Hematopoietic multipotent progenitor cell treated with erythropoietin and hydrocortisone succinate and interleukin-3 and kit ligand, for 15 days (in vitro differentiated cells): ENCODE measurements around the gene C12orf60.

Experiments used
- DNase-seq: peaks from one replicate; pipeline ENCODE4 v3.0.0-alpha.2; 2015; ENCODE audit warnings: low spot score

Gene C12orf60

DNA sequence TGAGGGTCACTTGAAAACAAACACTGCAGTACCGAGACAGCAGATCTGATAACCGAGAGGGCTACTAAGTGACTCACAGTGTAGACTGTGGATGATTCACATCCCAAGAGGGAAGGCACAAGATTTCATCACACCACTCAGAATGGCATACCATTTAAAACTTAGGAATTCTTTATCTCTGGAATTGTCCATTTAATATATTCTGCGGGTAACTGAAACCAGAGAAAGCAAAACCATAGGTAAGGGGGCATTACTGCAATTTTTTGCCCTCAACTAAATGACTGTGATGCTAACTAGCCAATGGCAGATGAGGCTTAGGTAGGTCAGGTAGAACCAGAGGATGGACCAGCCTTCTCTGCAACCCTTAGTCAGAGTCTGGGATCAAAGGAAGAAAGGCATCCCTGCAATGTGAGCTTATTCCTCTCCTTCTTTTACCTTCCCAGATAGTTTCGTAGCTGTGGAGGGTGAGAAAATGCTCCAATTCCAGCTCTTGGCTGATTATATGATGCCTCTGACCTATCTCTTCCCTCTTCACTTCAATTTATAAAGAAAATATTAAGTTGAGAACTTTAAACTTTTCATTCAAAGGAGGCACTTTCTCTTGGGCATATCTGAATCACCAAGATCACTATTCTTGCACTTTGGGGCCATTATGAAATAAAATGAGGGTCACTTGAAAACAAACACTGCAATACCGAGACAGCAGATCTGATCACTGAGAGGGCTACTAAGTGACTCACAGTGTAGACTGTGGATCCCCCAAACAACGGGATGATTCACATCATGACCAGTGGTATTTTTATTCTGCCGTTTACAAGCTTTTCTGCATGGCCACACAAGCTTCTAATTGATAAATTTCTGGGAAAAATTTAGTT lies 33.1 kb downstream of the C12orf60 start:
- peak; percentile 56 for DNase-seq

DNA sequence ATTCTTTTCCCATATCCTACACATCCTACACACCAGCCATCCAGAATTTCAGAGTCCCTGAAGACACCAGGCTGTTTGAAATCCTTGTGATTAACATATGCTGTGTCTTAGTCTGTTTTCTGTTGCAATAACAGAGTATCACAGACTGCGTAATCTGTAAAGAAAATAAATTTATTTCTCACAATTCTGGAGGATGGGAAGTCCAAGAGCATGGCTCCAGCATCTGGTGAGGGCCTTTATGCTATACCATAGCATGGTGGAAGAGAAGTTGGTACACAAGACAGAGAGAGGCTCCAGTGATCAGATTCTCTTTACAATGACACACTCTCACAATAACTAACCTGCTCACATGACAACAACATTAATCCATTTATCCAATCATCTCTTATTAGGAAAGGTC lies 35.8 kb downstream of the C12orf60 start:
- DNase-seq = no peak

DNA sequence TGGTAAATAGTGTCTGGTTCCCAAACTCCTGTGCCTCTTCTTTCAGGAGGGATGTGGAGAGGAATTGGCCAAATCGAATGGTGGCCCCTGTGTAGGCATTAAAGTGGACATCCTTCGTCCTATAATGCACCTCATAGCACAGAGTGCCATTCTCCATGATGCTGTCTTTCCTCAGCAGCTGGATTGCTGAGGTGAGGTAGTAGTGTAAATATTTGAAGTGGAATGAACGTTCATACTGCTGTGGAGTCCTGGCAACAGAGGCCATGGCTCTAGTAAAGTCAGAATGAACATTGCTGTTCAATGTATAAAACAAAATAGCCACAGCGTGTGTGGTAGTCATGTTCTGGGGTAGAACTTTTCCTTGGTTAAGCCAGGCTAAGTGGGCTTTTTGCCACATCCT lies 37.1 kb downstream of the C12orf60 start:
- no peak for DNase-seq

DNA sequence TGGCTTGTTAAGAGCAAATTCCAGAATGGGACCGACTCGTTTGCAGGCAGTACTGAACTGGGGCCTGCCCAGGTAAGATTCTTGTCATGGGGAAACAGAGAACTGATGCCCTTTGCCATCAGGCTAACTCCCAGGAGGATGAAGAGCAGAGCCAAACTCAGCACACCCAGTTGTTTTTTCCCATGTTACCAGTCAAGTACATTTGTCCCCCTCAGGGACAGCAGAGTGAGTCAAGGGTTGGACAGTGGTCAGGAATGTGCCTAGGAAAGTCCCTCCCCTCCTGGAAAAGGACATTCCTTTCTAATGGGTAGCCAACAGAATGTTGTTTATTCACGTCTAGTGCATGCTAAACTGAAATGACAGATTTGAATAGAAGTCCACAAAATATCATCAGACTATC lies 38.3 kb downstream of the C12orf60 start:
- peak; percentile 32 for DNase-seq

DNA sequence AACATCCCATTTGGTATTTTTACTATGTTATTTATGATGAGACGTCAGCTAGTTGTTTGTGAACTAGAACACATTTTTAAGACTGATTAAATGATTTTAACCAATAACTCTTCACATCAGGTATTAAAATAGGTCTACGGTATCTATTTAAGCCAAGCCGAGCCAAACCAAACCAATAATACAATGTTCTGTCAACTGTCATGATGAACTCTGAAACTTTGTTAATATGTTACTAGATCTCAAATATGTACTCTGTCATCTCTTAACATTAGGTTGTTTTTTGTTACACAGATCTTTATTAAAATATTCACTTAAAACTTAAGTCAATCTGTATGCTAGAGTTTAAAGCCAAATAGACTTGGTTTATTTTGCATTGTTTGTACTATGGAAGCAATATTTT lies 38.8 kb downstream of the C12orf60 start:
- peak; percentile 32 for DNase-seq

DNA sequence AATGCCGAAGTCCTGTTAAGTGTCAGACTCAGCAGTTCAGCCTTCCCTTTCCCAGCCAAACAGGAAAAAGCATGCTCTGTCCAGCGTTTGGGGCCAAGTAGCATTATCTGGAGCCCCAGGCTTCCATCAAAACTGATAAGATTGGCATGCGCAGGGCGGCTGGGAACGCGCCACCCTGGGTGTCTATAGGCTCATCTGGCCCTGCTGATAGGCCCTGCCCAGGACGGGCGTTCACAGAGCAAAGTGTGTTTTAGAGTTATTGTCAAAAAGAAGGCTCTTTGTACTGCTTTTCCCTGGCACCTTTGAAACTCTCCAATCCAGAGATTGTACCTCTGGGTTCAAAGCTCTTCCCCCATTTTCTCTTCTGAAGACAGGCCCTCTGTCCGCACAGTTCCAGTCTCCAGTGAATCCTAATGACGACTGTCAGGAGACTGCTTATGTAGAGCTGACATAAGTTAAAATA lies 40.0 kb downstream of the C12orf60 start, which contains the start of gene ART4:
Gene ART4, minus strand, starts transcription at position 102 of the 463 bp plus-strand sequence. CDS start 413 bp downstream, outside the sequence.
- peak; percentile 92 for DNase-seq

DNA sequence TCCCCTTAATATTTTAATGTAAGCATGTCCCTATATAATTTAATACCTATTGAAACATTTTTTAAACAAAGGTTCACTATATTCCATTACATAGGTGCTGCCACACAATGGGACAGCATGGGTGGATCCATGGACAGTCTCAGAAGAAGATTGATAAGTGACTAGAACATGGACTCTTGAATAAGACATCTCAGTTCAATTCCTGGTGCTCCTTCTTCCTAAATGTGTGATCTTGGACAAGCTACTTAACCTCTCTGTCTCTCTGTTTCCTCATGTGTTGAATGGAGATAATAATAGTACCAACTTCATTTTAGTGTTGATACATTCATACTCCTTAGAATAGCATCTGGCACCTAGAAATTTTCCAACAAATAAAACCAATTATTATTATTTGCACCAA lies 40.9 kb downstream of the C12orf60 start:
- peak; percentile 53 for DNase-seq

DNA sequence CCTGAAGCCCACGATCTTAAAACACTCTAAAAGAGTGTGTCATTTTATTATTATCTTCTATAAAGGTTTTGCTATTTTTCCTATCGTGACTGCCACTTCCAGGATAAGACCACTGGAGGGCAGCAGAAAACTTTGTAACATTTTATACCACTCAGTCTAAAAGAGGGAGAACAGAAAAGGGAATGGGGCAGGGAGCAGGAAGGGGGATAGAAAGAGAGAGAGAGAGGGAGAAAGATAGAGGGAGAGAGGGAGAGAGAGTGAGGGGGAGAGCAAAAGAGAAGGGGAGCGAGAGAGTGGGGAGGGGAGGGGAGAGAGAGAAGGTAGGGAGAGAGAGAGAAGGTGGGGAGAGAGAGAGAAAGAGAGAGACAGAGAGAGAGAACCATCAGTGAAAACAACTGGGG lies 41.9 kb downstream of the C12orf60 start:
- DNase-seq = peak; percentile 87

DNA sequence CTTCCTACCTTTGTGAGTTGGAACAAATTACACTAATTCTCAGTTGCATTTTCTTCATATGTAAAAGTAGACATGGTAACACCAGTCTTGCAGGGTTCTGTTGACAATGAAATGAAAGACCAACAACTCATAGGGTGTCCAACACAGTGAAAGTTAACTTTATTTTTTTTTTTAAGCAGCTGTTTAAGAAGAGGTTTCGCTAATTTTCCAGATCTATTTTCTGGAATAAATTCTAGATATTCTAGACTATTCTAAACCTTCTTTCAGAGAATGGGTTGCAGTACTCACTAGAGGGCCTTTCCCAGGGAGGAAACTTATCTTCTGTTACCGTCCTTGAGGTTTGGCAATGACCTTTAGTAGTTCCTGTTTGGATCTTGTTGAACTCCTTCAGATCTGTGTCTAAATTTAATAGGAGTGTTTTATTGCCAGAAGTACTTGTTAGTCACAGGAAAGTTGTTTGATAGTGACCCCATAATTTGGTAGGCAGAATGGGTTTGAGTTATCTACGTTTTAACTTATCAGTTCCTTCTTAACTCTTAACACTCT lies 42.6 kb downstream of the C12orf60 start:
- DNase-seq = peak; percentile 36

DNA sequence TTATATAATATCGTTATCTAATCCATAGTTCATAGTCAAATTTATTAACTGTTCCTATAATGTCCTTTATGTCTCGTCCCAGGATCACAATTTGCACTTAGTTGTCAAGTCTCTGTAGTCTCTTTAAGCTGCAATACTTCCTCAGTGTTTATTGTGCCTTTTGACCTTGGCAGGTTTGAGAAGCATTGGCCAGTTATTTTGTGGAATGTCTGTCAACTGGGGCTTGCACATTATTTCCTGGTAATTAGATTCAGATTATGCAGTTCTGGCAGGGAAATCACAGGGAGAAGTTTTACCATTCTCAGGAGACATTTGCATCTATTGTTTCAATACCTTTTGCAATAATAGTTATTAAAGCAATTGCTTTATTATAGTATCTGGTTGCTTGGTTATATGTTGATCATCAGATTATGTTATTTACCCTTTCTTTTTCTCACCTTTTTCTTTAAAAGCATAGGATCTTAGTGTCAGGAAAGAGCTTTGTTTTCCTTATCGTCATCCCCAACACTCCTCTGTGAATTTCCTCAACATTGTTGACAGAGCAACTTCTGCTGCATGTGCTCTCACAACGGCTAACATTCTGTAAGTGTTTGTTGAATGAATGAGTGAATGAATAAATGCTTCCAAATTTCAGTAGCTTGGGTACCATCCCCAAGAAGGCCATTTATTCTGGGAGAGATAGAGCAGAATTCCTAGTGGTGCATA lies 43.6 kb downstream of the C12orf60 start:
- DNase-seq = no peak

DNA sequence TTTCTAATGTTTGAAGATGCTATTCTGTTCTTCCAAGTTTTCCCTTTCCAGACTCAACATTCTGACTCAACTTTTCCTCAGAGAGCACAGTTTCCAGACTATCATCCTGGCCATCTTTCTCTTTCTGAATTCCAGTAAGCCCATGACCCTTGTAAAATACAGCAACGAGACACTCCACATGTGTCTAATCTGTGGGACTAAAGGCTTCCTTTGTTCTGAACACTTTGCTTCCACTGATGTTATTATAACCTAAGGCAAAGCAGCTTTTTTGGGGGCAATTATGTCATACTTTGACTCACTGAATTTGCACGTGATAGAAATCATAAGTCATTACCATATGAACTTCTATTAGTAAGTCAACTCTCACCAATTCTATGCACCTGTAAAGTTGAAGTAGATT lies 46.2 kb downstream of the C12orf60 start:
- DNase-seq = no peak

DNA sequence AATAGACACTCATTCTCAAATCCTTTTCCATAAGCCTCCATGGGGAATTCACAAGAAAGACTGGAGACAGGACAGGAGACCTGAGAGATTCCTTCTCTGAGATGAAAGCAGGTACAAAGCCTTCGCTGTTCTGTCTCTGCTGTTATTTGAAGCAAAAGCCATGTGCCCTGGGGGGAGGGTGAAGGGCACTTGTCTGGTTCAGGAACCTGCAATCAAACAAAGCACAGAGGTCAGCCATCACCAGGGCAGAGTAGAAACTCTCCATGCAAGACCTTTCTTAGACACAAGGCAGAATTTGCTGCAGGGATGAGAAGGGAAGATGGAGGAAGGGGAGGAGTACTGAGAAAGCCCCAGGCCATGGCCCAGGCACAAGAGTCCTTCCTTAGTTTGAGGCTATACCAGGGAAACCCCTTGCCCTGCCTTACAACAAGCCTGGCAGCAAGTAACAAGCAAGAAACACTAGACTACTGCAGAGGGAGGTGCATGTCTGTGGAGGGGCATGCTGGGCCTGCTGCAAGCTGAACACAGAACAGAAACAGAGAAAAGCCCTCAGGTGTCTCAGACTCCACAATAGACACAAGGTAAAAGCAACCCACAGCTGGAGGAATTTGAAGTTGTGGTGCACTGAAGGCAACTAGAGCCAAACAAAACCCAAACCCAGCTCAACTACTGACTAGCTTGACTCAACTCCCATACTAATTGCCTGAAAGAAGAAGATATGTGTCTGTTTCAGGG lies 47.6 kb downstream of the C12orf60 start:
- no peak for DNase-seq

DNA sequence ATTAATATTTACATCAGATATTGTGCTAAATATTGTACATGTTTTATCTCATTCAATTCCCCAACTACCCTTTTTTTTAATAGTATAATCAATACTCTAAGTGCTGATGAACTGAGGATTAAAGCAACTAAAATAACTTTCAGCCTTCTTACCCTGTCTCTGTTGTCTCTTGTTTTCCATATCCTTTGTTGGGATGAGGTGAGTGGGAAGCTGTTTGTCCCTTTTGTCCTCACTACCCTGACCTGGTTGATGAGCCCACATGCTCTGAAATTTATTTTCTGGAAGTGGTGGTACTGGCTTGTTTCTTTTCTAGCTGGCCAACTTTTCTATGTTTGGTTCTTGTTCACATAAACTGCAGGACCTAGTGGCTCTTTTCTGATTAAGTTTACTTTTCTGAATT lies 49.4 kb downstream of the C12orf60 start:
- no peak for DNase-seq

DNA sequence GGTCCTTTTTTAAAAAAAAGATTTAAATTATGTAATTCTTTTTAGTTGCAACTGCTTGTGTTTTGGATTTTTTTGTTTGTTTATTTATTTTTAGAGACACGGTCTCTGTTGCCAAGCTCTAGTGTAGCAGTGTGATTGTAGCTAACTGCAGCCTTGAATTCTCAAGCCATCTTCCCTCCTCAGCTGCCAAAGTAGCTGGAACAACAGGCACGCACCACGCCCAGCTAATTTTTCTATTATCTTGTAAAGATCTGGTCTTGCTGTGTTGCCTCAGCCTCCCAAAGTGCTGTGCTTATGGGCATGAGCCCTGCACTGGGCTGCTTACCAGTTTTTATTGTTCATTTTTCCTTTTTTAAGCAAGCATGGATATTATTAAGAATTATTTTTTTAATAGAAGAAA lies 50.5 kb downstream of the C12orf60 start:
- no peak for DNase-seq

DNA sequence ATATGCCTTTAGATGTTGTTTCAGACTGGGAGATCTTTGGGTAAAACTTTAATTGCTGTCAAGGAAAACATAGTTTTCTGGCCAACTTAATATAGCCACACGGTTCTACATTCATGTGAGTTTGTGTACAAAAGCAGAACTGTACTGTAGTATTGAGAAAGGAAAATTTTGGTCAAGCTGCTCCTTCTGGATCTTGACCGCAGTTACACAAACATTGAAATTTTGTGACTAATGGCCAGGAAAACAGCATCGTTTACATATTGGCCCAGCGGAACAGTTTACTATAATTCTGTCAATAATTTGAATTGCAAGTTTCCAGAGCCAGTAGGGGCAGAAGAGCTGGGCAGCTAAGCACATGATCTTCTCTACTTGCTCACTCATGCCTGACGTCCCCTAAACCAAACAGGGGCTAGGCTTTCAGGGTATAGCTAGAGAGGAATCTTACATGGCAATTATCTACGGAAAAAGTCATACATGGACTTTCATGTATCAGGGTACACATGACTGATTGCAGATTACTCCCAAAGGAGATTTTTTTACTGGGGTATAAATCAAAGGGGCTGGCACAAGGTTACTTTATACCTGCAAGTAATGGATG lies 51.2 kb downstream of the C12orf60 start:
- DNase-seq = no peak

DNA sequence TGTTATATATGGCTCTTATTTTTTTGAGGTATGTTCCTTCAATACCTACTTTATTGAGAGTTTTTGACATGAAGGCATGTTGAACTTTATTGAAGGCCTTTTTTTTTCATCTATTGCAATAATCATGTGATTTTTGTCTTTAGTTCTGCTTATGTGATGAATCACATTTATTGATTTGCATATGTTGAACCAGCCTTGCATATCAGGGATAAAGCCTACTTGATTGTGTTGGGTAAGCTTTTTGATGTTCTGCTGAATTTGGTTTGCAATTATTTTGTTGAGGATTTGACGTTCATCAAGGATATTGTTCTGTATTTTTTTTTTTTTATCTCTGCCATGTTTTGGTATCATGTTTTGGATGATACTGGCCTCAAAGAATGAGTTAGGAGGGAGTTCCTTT lies 55.0 kb downstream of the C12orf60 start:
- no peak for DNase-seq

DNA sequence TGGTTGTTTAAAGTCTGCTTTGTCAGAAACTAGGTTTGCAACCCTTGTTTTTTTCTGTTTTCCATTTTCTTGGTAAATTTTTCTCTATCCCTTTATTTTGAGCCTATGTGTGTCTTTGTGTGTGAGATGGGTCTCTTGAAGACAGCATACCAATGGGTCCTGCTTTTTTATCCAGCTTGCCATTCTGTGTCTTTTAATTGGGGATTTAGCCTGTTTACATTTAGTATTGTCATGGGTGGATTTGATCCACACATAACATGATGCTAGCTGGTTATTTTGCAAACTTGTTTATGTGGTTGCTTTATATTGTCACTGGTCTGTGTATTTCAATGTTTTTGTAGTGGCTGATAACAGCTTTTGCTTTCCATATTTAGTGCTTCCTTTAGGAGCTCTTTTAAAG lies 57.0 kb downstream of the C12orf60 start:
- no peak for DNase-seq

DNA sequence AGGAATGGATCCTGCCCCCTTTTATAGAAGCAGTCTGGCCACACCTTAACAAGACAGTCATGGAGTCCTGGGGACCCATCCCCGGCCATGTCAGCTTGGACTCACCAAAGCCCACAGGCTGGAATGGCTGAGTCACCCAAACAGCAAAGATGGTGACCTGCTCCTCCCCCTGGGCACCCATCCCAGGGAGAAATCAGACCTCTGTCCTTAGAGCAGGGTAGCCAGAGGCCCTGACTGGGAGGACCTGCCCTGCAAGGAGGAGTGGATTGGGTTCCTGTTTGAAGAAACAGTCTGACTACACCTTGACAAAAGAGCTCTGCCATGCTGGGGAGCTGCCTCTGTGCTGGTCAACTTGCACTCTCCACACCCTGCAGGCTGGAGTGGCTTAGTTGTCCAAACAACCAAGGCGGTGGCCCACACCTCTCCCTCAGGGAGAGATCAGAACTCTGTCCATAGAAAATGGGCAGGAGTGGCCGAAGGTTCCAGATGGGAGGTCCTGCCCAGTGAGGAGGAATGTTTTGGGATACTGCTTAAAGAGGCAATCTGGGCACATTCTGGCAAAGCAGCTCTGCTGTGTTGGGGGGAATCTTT lies 65.5 kb downstream of the C12orf60 start:
- DNase-seq = no peak

DNA sequence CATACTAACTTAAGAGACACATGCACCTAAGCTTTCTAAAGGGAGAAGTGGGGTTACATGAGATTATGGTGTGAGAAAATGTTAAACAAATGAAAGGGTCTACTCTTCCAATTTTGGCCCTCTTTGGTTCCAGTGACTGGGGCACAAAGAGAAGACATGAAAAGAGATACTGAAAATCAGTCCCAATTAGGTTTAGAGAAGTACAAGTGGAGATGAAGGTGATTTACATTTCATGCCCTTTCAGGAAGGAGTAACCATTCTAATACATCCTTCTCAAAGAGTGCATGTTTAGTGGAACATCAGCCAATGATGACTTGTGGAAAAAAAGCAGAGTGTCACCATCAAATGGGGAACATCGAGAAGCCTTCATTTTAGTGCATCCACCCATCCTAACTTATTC lies 67.8 kb downstream of the C12orf60 start:
- no peak for DNase-seq

DNA sequence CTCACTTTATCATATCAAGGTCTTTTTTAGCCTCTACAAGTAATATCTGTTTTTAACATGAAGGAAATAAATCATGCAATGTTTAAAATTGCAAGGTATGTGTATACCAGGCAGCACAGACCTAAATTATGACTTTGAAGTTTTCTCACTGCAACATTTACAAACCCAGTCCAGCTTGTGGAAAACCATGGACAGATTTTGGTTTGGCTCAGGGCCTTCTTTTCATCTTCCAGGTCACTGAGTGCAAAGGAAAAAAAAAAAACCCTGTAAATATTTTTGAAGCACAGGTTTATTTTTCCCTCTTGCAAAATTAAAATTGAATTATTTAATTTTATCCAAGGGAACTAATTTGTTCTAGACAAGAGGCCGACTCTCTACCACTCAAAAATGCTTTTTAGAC lies 68.4 kb downstream of the C12orf60 start:
- DNase-seq = no peak

DNA sequence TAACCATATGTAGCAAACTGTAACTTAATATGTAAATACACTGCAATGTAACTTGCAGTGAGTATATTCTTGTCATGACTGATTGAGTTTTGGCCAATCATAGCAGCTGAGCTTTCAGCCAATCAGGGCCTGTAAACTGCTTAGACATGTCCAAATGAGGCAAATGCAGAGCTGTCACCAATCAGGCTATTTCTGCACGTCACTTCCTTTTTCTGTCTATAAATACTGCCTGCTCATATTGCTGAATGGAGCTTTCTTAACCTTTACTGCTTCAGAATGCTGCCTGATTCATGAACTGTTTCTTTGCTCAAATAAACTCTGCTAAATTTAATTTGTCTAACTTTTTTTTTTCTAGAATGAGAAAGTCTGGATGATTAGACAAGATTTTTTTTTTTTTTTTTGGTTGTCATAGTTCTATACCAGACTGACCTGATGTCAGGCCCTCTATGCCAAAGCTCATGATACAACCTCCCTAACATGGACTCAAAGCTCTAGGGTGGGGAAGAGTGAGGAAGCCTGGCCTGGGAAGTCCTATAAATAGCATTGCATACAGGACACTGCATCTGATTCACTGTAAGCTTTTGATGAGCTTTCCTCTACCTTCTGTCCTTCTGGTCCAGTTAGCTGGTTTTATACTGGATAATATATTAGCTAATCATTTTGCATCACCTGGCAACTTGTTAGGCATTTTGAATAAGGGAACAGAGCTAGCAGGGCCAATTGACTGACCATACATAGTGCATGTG lies 70.1 kb downstream of the C12orf60 start:
- DNase-seq = no peak
